ENCODE data around the gene SH2D4B.

GRCh38 chr10:80489371-80490112, 48.2 kb upstream of the SH2D4B start:
- TF ChIP-seq CTCF (IDR thresholded peaks at IDR 0.05) (no peak), POLR2A (IDR thresholded peaks at IDR 0.05) (no peak)
